HepG2 (cell line): ENCODE data around the gene USP15. TPM values are rescaled to one million over a fixed set of nuclear protein-coding genes. Genes with fewer than 3 reads are reported as not detected.
A peak's percentile ranks its signal among the peaks of the same experiment; 100 is the strongest.

Experiments
- ATAC-seq: fragments of 200-7000 bp; cut with Tn5 transposase; 3 replicates; pipeline ENCODE4 v1.9.1; 2020; ENCODE audit warnings: mild to moderate bottlenecking, moderate library complexity
- BruUV-seq: library from RNA; stranded (reverse); fragments of 400-500 nt; replicated peaks from 2 replicates; lab custom pipeline; 2021; lab: Mats Ljungman, UMichigan
- CTCF ChIA-PET: fragments of 300-600 bp; formaldehyde crosslinking; extraction: SDS; loops from one replicate; lab custom pipeline; 2021; ENCODE audit warnings: low total read pairs, inconsistent platforms, low intra/inter-chr PET ratio; lab: Yijun Ruan, JAX
- POLR2A ChIA-PET: fragments of 350-600 bp; sonication (Branson Sonifier 250); formaldehyde crosslinking; loops from one replicate; lab custom pipeline; 2020; ENCODE audit warnings: antibody characterized with exemption, inconsistent platforms; lab: Yijun Ruan, JAX
- DNase-seq: peaks from one replicate; pipeline ENCODE4 v3.0.0-alpha.2; 2015; ENCODE audit warnings: low spot score
- FAIRE-seq: peaks from 3 replicates; lab custom pipeline; 2011; peaks lifted over from hg19 to GRCh38; lab: Jason Lieb, UNC
- H2AFZ ChIP-seq: one replicate; pipeline ENCODE4 v1.6.1; 2011; ENCODE audit warnings: low read length, inconsistent platforms
- H3K27ac ChIP-seq: fragments of 300-600 bp; 3 replicates; pipeline ENCODE4 v1.8.0; 2011; ENCODE audit warnings: mixed run types, mild to moderate bottlenecking, mixed read lengths, low read length, inconsistent platforms; ENCODE audit not compliant: insufficient read depth; ENCODE audit errors: extremely low read length
- H3K27me3 ChIP-seq, 2 experiments: fragments of 200-600 bp in 1 of 2; 2 replicates in 1 of 2; 3 replicates in 1 of 2; pipeline versions ENCODE4 v1.6.0 to v1.8.0; 2011; ENCODE audit warnings: low read length in 2 of 2, mild to moderate bottlenecking in 2 of 2, moderate library complexity in 2 of 2, inconsistent platforms in 1 of 2; ENCODE audit not compliant: insufficient read depth in 2 of 2, control insufficient read depth in 1 of 2
- H3K36me3 ChIP-seq, 2 experiments: fragments of 200-600 bp in 1 of 2; replicated peaks in 1 of 2; 2 replicates in 1 of 2; 3 replicates in 1 of 2; pipeline versions ENCODE4 v1.5.1 to v1.8.0; 2011; ENCODE audit warnings: low read length in 2 of 2, inconsistent platforms in 1 of 2; ENCODE audit not compliant: insufficient read depth in 2 of 2, control insufficient read depth in 1 of 2
- H3K4me1 ChIP-seq: 2 replicates; pipeline ENCODE4 v1.5.1; 2012; ENCODE audit warnings: low read length, inconsistent platforms; ENCODE audit not compliant: insufficient read depth
- H3K4me2 ChIP-seq: 2 replicates; pipeline ENCODE4 v1.6.0; 2011; ENCODE audit warnings: low read depth, low read length, inconsistent platforms
- H3K4me3 ChIP-seq, 3 experiments: fragments of 200-600 bp in 1 of 3; sonication (generic), shearing (Covaris generic) in 1 of 3; replicated peaks in 1 of 3; 2 replicates each; pipeline ENCODE4 v1.5.1; 2011 to 2016; ENCODE audit warnings: low read length in 3 of 3, inconsistent platforms in 2 of 3, low read depth in 2 of 3, mild to moderate bottlenecking in 2 of 3, control low read depth in 1 of 3, mixed read lengths in 1 of 3; ENCODE audit not compliant: insufficient read depth in 1 of 3
- H3K79me2 ChIP-seq: one replicate; pipeline ENCODE4 v1.6.1; 2011; ENCODE audit warnings: low read length, inconsistent platforms; ENCODE audit not compliant: insufficient read depth
- H3K9ac ChIP-seq: 2 replicates; pipeline ENCODE4 v1.6.0; 2011; ENCODE audit warnings: mild to moderate bottlenecking, low read depth, low read length, inconsistent platforms; ENCODE audit not compliant: insufficient read depth
- H3K9me3 ChIP-seq: 2 replicates; pipeline ENCODE4 v1.5.1; 2012; ENCODE audit warnings: mild to moderate bottlenecking, low read length
- H4K20me1 ChIP-seq: 2 replicates; pipeline ENCODE4 v1.6.0; 2011; ENCODE audit warnings: inconsistent platforms, mild to moderate bottlenecking, low read length, moderate library complexity; ENCODE audit not compliant: insufficient read depth
- ARNT2 ChIP-seq: sonication (generic); formaldehyde crosslinking; IDR thresholded peaks from 2 replicates; pipeline ENCODE4 v1.8.0; 2022; ENCODE audit warnings: mild to moderate bottlenecking, low read depth, missing genetic modification reagents, moderate library complexity
- CEBPB ChIP-seq: IDR thresholded peaks from 2 replicates; pipeline ENCODE4 v1.6.1; 2011; ENCODE audit warnings: low read depth, low read length, improper control_type of control experiment, borderline replicate concordance
- CREM ChIP-seq, 2 experiments: sonication (generic) in 1 of 2; formaldehyde crosslinking in 1 of 2; IDR thresholded peaks; 2 replicates each; pipeline versions ENCODE4 v1.4.0 to v1.6.1; 2016 to 2020; ENCODE audit warnings: antibody characterized with exemption in 1 of 2, mild to moderate bottlenecking in 1 of 2, missing genetic modification reagents in 1 of 2
- GATAD1 ChIP-seq: IDR thresholded peaks from 2 replicates; pipeline ENCODE4 v1.6.1; 2016; ENCODE audit warnings: missing genetic modification reagents, missing compliant biosample characterization
- LRRFIP1 ChIP-seq: sonication (generic); formaldehyde crosslinking; conservative IDR thresholded peaks from 2 replicates; pipeline ENCODE4 v1.4.0; 2020; ENCODE audit warnings: missing genetic modification reagents
- MAFF ChIP-seq: IDR thresholded peaks from 2 replicates; pipeline ENCODE4 v1.6.1; 2011; ENCODE audit warnings: low read depth, low read length, improper control_type of control experiment
- MEIS2 ChIP-seq: sonication (generic); formaldehyde crosslinking; IDR thresholded peaks from 2 replicates; pipeline ENCODE4 v1.9.0; 2021; ENCODE audit warnings: mild to moderate bottlenecking, missing genetic modification reagents
- NR2F6 ChIP-seq, 2 experiments: IDR thresholded peaks; 2 replicates each; pipeline ENCODE4 v1.6.1; 2016; ENCODE audit warnings: antibody characterized with exemption in 1 of 2, mild to moderate bottlenecking in 1 of 2
- SMYD3 ChIP-seq: sonication (generic); formaldehyde crosslinking; IDR thresholded peaks from 2 replicates; pipeline ENCODE4 v1.8.1; 2023; ENCODE audit warnings: mild to moderate bottlenecking, missing genetic modification reagents
- TARDBP ChIP-seq: sonication (generic); formaldehyde crosslinking; IDR thresholded peaks from 2 replicates; pipeline ENCODE4 v1.8.0; 2022; ENCODE audit warnings: mild to moderate bottlenecking, missing genetic modification reagents
- TRAFD1 ChIP-seq: sonication (generic); formaldehyde crosslinking; IDR thresholded peaks from 2 replicates; pipeline ENCODE4 v1.5.1; 2020; ENCODE audit warnings: missing genetic modification reagents, mild to moderate bottlenecking, borderline replicate concordance
- TRIM24 ChIP-seq: sonication (generic); formaldehyde crosslinking; IDR thresholded peaks from 2 replicates; pipeline ENCODE4 v1.8.0; 2022; ENCODE audit warnings: mild to moderate bottlenecking, missing genetic modification reagents
- ZKSCAN8 ChIP-seq: IDR thresholded peaks from 2 replicates; pipeline ENCODE4 v1.6.1; 2016; ENCODE audit warnings: borderline replicate concordance, missing genetic modification reagents, missing compliant biosample characterization
- ZNF207 ChIP-seq: fragments of 450-650 bp; IDR thresholded peaks from 2 replicates; pipeline ENCODE4 v1.6.1; 2016; ENCODE audit warnings: antibody characterized with exemption, borderline replicate concordance
- ZNF264 ChIP-seq: sonication (generic); formaldehyde crosslinking; IDR thresholded peaks from 2 replicates; pipeline ENCODE4 v1.4.0; 2020; ENCODE audit warnings: missing genetic modification reagents
- ZNF317 ChIP-seq: sonication (generic); formaldehyde crosslinking; IDR thresholded peaks from 2 replicates; pipeline ENCODE4 v1.5.0; 2020; ENCODE audit warnings: mild to moderate bottlenecking, missing genetic modification reagents
- ZNF883 ChIP-seq: sonication (generic); formaldehyde crosslinking; IDR thresholded peaks from 2 replicates; pipeline ENCODE4 v1.5.1; 2020; ENCODE audit warnings: mild to moderate bottlenecking, missing genetic modification reagents; ENCODE audit errors: not compliant biosample characterization
- WGBS: methylation state at CpG from one replicate; pipeline ENCODE4 v1.1.6; 2017; ENCODE audit warnings: low lambda C conversion rate; 5-methylcytosine and 5-hydroxymethylcytosine counted together
- in situ Hi-C: cut with HindIII; loops from 2 replicates; pipeline ENCODE4 v1.10.0; 2017; ENCODE audit warnings: low pct_unique_long_range_greater_than_20kb; ENCODE audit not compliant: extremely low pct_ligation_motif_present
- intact Hi-C: fragments of 100-400 bp; cut with micrococcal nuclease; formaldehyde crosslinking; loops from one replicate; pipeline ENCODE4 v1.10.0; 2022; ENCODE audit not compliant: unreplicated experiment
- polyA plus RNA-seq, 8 experiments: library from polyadenylated mRNA; depleted of rRNA in 3 of 8; stranded (reverse) in 7 of 8; unstranded in 1 of 8; fragments of >200 nt; fragmentation: Illumina TruSeq in 4 of 8; extraction: Trizol in 4 of 8; gene quantifications; 2 replicates each; pipeline versions ENCODE4 v1.2.1 to v1.2.3, GENCODE V29; 2011 to 2016; ENCODE audit warnings: low read depth in 4 of 8, missing spikeins in 1 of 8, mixed read lengths in 1 of 8; ENCODE audit not compliant: insufficient read depth in 1 of 8
- total RNA-seq, 5 experiments: library from RNA; depleted of rRNA; stranded (reverse); fragments of >200 nt; fragmentation: Illumina TruSeq; extraction: Trizol; gene quantifications; 2 replicates each; pipeline ENCODE4 v1.2.3, GENCODE V29; 2016; ENCODE audit warnings: low read depth in 1 of 5

The USP15 gene
- total and polyA plus RNA-seq, 2 of the 13 experiments (the other 11 are each of a cell fraction or from before 2014, with no cell fraction given), result 17.3 to 51.7 TPM

- no peak for DNase-seq
- BruUV-seq, result no TSS peak
- Histone ChIP-seq H3K79me2 (no peaks in the 10 kb centered on the region), H3K9ac (no peak overlapping the region), H3K4me1 (no peaks in the 10 kb centered on the region), H3K9me3 (no peaks in the 10 kb centered on the region), H2AFZ (no peak overlapping the region), H3K36me3 (no peaks in the 10 kb centered on the region), H3K27ac (no peak overlapping the region), H3K4me2 (no peak overlapping the region), H3K27me3 (no peaks in the 10 kb centered on the region), H4K20me1 (no peaks in the 10 kb centered on the region), H3K4me3 (no peak overlapping the region)
- ATAC-seq, result no peak
- ChIA-PET POLR2A (no interaction called here), CTCF (no interaction called here)
- in situ Hi-C loops (no loop called here), intact Hi-C loops (no loop called here)
- no peak for TF ChIP-seq TRAFD1 (CRISPR knock-in tag)
- TF ChIP-seq CEBPB, result 0 out of 2 replicates have a peak, but pooled peaks have one; percentile 8
- no peak for TF ChIP-seq TARDBP (CRISPR knock-in tag)
- 20% methylated on average over 4 of the region's 4 CpGs for WGBS
- no peak for FAIRE-seq
Observed at GRCh38 chr12:62211510-62211909, 48.7 kb upstream of the USP15 start.

DNA sequence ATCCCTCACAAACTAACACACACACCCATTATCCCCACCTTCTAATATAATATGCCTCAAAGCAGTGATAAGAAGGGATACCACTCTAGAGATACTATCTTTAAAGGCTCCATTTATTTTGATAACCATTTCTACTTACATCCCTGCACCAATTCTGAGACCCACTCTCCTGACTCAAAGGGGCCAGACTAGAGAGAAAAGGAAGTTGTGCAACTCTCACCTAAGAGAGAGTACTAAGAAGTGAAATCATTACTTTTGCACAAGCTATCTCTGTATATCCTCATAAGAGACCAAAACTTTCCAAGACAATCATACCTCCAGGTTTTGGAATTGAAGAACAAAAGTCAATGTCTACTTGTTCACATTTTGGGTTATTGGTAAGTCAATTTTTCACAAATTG is 45.4 kb upstream of the USP15 start:
- H3K27me3 ChIP-seq, result no peaks in the 10 kb centered on the region
- ATAC-seq, result no peak
- no peak overlapping the region for H3K4me3 ChIP-seq
- no peaks in the 10 kb centered on the region for H3K79me2 ChIP-seq
- no peaks in the 10 kb centered on the region for H3K4me1 ChIP-seq
- intact Hi-C loops, result no loop called here
- no peaks in the 10 kb centered on the region for H3K9me3 ChIP-seq
- no peak overlapping the region for H3K27ac ChIP-seq
- no peak for DNase-seq
- no peak overlapping the region for H2AFZ ChIP-seq
- H4K20me1 ChIP-seq, result no peaks in the 10 kb centered on the region
- BruUV-seq, result no TSS peak
- H3K36me3 ChIP-seq, result no peaks in the 10 kb centered on the region
- in situ Hi-C loops, result no loop called here
- no peak overlapping the region for H3K9ac ChIP-seq
- POLR2A ChIA-PET, result no interaction called here
- no peak overlapping the region for H3K4me2 ChIP-seq
- TF ChIP-seq SMYD3 (CRISPR knock-in tag) (no peak), ZKSCAN8 (CRISPR knock-in tag) (no peak), TRIM24 (CRISPR knock-in tag) (no peak), LRRFIP1 (no peak), MAFF (no peak), MEIS2 (CRISPR knock-in tag) (no peak), ZNF317 (CRISPR knock-in tag) (no peak), ZNF207 (no peak), NR2F6 (IDR thresholded peaks at IDR 0.05) (no peak), NR2F6 (CRISPR knock-in tag; IDR thresholded peaks at IDR 0.05) (no peak), ZNF264 (CRISPR knock-in tag) (no peak), CREM (IDR thresholded peaks at IDR 0.05) (no peak), CREM (CRISPR knock-in tag; IDR thresholded peaks at IDR 0.05) (no peak), ARNT2 (CRISPR knock-in tag) (no peak), GATAD1 (CRISPR knock-in tag) (no peak), ZNF883 (no peak)
- CTCF ChIA-PET, result no interaction called here
- FAIRE-seq, result no peak
